Measurements from ENCODE around the gene FHIT.

Gene FHIT

DNA sequence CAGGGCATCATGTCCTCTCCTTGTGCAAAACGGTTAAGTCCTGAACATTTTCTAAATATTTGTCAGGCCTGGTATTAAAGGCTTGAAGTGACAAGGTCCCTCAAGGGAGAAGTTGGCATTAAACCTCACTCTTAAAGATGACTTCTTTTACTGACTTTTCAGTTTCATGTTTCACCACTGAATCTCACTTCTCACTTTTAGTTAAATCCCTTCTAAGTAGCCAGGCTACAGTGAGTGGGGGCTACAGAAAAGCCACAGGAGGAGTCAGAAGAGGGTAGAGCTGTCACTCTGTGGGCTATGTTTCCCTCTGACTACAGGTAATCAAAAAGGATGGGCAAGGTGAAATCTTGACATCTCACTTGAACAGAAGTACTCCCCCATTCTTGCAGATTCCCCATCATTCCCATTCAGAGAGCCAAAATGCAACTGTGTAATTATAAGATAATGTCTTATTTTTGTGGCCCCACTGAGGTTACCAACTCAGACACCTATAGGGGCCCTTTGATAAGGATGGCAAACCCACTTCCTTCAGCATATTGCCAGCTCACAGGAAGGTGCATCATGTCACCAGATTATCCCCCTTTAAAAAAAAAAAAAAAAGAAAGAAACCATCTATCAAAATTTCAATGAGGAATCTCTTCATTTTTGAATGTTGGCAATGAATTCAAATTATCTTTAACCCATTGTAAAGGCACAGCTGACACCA is 1411.3 kb downstream of the FHIT start:
- DNase-seq: no peak

DNA sequence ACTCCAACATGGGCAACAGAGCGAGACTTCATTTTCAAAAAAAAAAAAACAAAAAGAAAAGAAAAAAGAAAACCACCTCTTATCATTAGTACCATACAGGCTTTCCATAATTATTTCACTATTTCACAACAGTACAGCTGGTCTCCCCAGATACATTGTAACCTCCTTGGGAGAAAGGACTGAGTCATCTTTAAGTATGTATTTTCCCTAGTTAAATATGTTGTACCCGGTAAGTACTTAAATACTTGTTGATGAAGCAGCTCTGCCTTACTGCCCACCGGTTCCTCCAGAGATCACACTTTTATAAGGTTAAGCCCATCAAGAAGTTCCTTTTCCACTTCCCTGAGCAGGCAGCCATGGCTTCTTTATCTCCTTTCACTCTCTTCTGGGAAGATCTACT is 1412.0 kb downstream of the FHIT start:
- no peak for DNase-seq

DNA sequence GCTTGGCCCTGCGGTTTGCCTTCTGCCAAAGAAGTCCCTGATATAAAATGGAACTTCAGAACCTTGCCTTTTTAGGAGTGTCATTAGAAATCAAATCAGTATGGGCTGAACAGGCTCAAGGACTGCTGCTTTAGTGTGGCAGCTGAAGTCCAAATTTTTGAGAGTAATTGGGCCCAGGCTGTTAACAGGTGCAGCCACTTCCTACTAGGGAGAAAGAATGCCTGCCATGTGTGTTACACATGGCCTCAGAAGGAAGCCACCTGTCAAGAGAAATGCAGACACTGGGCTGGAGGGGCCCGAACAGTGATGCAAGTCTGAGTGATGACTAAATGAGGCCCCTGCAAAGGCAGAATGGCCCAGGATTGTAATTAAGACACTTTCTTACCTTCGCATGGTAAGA is 1414.7 kb downstream of the FHIT start:
- no peak for DNase-seq

GRCh38 chr3:59832702-59833101 is 1418.5 kb downstream of the FHIT start:
- no peak for DNase-seq

- no peak for DNase-seq
Measured at GRCh38 chr3:59832241-59832640, 1419.0 kb downstream of the FHIT start.

- DNase-seq: no peak
Measured at GRCh38 chr3:59831394-59831793, 1419.9 kb downstream of the FHIT start.

DNA sequence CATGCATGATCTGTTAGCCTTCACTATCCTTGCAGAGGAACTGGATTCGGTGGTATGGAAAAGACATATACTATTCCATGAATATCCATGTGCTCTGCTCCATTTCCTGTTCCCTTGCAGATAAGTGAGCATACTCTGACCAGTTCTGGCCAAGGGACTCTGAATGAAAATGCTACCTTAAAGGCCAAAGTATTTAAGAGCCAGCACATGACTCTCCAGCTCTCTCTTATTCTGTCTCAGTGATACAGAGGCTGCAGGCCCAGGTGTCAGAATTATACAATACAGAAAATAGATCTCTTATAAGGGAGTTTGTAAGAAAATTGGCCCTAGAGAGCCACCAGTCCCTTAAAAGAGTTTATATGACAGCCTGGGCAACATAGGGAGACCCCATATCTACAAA is 1421.7 kb downstream of the FHIT start:
- no peak for DNase-seq

DNA sequence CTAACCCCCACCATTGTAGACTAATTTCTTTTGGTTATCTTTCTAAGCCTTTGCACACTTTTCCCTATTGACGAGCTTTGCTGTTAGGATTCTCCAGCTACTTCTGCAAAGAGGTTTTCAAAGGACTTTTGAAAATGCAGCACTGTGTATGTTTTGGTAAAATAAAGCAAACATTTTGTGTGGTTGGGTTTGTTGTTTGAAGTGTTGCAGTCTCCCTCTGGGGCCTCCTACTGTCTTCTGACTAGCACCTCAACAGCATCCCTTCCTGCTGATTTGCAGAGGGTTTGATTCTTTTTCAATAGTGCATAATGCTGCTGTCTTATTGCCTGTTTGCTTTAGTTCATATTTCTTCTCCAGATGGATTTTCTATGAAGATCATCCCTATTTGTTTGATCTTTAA is 1426.4 kb downstream of the FHIT start:
- no peak for DNase-seq

DNA sequence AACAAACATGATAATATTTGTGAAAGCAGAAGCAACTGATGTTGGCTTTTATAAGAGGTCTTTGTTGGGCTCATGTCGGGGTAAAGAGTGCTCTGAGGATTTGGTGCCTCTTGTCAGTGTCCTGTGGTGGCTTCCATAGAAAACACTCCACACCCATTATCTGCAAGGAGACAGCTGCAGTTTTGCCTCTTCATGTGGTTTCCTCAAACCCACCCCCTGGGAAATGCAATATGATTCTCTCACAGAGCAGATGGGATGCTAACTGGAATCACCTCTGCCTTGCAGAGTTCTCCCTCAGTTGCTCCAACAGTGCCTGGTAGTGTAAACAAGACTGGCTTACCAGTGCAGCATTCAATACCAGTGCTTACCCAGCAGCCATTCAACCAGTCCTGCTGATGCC is 1430.0 kb downstream of the FHIT start:
- DNase-seq: no peak

DNA sequence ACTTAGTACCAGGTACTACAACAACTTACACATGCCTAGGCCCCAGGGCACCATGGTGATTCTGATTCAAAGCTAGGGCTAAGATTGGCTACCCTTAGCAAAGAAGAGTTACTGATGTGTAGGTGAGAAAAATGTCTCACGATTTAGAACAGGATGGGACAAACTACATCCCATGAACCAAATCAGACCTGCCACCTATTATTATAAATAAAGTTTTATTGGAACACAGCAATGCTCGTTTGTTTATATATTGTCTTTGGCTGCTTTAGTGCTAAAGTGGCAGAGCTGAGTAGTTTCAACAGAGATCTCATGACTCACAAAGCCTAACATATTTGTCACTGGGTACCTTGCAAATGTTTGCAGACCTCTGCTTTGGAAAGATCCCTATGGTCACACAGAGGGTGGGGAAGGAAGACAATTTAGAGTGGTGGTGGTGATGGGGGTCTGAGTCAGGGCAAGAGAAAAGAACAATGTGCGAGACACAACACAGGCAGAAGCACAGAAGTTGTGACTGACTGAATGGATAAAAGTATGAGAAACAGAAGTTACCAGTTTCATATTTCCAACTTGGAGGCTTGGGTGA is 1430.8 kb downstream of the FHIT start:
- no peak for DNase-seq

DNA sequence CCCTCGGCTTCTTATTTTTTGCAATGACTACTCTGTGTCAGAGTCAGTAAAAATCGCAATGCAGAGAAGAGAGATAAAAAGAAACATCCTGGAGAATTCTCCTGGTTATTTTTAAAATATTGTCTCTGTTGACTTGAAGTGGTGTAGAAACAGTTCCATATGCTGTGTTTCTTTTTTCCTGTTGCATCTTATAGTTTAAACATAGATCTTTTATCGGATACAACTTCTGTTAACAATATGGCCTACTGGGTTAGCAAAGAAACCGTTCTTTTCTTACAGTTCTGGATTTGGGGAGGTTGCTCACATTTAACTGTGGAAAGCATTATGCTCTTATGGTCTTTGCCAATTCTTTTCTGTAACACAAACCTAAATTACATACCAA is 1432.3 kb downstream of the FHIT start:
- DNase-seq: no peak

DNA sequence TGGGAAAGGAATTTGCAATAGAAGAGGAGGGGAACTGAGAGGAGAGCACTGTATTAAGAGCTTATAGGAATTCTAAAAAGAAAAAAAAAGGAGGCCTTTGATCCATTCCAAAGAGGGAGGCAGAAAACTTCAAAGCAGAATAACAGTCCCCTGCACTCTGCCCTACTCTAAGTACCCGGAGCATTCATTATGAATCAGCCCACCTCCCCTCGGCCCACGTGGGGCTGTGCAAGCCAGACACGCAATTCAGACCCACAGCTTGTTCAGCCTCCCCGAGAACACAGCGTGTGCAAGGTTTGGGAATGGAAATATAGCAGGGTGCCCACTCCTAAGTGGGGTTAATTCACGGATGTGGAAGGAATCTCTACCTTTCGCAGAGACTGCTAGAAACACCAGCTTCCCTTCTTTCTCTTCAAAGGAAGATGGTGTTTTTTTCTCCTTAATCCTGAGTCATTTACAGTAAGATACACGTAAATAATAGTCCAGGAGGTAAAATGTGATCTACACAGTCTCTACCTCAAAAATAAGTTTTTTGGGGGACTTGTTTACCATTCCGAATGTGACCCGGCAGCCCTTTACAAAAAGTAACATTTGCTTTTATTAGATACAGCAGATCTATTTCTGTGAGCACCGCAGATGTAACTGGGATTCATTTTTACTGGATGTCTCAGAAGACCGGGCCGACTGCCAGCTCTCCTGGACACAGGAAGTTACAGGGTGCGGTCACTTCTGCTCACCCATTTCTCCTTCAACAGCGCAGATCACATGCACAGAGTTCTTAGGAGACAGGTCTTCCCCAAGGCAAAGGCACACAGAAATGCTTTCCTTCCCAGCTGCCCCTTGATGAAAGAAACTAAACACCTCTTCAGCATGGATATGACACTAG is 1433.0 kb downstream of the FHIT start:
- DNase-seq: no peak

GRCh38 chr3:59817511-59817910 is 1433.7 kb downstream of the FHIT start:
- no peak for DNase-seq

DNA sequence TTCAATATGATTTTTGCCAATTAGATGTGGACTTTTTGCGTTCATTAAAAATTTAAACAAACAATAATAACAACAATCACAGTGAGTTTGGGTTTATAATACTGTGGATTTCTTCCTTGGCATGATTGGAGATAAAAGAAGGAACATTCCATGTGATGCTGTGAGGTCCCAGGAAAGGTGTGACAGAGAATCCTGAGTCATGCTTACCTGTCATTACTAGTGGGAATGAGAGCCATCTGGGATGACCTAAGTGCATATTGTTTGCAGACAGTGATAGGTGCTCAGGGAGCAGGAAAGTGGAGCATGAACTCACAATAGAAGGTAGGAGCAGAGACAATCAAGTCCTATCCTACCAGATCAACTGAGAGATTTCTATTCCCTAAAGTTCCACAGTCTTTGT is 1434.9 kb downstream of the FHIT start:
- DNase-seq: no peak

- no peak for DNase-seq
Measured at GRCh38 chr3:59813148-59813538, 1438.1 kb downstream of the FHIT start.

GRCh38 chr3:59812237-59813147 is 1438.8 kb downstream of the FHIT start:
- DNase-seq: no peak

DNA sequence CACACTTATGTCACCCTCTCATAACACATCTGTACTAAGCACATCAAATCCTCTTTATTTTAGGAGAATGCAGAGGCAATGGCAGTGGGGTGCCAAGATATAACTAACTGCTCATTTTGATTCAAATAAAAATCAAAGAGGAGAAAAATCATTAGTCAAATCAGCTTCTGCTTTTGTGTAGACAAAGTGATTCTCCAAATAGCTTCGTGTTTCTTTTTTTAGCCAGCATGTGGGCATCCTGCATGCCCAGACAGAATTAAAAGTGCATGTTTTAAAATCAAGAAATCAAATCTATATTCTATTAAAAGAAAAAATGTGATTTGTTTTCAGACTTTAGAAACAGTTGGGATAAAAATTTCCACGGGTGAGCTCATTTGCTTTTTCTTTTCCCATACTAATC is 1440.1 kb downstream of the FHIT start:
- DNase-seq: no peak

GRCh38 chr3:59810606-59811005 is 1440.6 kb downstream of the FHIT start:
- DNase-seq: no peak

DNA sequence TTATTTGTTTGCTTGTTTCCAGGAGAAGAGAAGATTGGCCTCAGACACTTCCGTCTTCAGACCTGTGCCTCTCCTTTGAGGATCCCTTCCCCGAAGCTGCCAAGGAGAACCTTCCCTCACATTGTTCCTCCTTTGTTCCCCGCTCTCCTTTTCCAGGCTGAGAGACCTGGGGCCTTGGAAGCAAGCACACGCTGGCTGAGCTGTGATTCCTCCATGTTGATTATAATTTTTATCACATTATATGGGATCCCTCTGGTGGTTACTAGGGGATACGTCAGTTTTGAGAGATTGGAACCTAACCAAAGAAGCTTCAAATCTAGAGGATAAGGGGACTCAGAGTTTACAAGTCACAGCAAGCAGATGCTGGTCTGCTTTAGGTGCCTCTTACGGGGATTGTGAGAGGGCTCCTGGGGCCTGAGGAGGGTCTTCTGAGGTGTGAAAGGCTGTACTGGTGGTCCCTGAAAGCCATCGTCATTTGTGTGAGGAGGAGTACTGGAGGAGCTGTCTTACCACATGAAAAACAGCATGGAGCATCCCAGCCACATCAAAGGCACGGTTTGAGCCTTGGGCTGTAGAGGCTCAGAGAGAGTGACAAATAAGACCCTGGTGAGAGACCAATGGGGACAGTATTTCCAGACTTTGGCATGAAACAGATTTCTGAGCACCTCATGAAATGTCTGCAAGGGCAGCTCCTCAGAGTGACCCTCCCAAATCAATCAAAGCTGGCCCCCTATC is 1441.4 kb downstream of the FHIT start:
- DNase-seq: no peak

DNA sequence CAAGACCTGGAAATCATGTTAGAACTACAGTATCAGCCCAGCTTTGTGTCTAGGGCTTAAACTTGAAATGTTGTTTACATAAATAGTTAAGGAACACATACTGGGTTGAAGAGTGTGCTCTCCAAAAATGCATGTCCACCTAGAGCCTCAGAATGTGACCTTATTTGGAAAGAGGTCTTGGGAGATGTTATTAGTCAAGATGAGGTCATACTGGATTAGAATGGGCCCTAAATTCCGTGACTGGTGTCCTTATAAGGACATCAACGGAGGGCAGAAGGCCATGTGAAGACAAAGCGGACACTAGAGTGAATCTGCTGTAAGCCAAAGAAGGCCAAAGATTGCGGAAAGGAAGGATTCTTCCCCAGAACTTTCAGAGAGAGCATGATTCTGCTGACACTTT is 1442.2 kb downstream of the FHIT start:
- DNase-seq: no peak

GRCh38 chr3:59808446-59808845 is 1442.8 kb downstream of the FHIT start:
- DNase-seq: no peak

- DNase-seq: no peak
Measured at GRCh38 chr3:59803268-59803667, 1448.0 kb downstream of the FHIT start.

Data from activated CD4-positive, CD25-positive, alpha-beta regulatory T cell (primary cell).